Upper lobe of right lung (tissue), 1 donor: ENCODE measurements around the gene HOXB8. TPM values are rescaled to one million over a fixed set of nuclear protein-coding genes. Genes with fewer than 3 reads are reported as not detected.

ENCODE experiments used
- ATAC-seq: fragments of 200-7000 bp; cut with Tn5 transposase; one replicate; pipeline ENCODE4 v1.9.1; 2020; ENCODE audit warnings: mild to moderate bottlenecking, moderate library complexity
- DNase-seq: peaks from one replicate; pipeline ENCODE4 v3.0.0-alpha.2; 2020
- H3K27ac ChIP-seq: fragments of 200-600 bp; one replicate; pipeline ENCODE4 v1.8.0; 2022
- H3K27me3 ChIP-seq: fragments of 200-600 bp; one replicate; pipeline ENCODE4 v1.8.0; 2022; ENCODE audit warnings: mild to moderate bottlenecking
- H3K36me3 ChIP-seq: fragments of 200-600 bp; one replicate; pipeline ENCODE4 v1.8.0; 2022
- H3K4me1 ChIP-seq: fragments of 200-600 bp; one replicate; pipeline ENCODE4 v1.8.0; 2022
- H3K4me3 ChIP-seq: fragments of 200-600 bp; one replicate; pipeline ENCODE4 v1.8.0; 2022; ENCODE audit warnings: mild to moderate bottlenecking
- H3K9me3 ChIP-seq: fragments of 200-600 bp; one replicate; pipeline ENCODE4 v1.8.0; 2022
- intact Hi-C: fragments of 100-400 bp; cut with DNase I; formaldehyde crosslinking; loops from one replicate; pipeline ENCODE4 v1.11.0; 2022
- total RNA-seq: library from RNA; stranded (reverse); fragmentation: NEBNext Ultra II Directional; extraction: Animal tissue kit (Norgen Biotek cat#: 25700); gene quantifications from one replicate; pipeline ENCODE4 v1.2.1, GENCODE V29; 2021
- TF ChIP-seq, protein P1 (sequence below): fragments of 200-600 bp; IDR thresholded peaks from one replicate; pipeline ENCODE4 v1.8.0; 2022; ENCODE audit warnings: antibody characterized with exemption
- donor health status: DM: no; HTN: yes; CAD: no; lungs with severe emphysema.

HOXB8 gene
- total RNA-seq, 1 donor from 2014 or later = 1.0 TPM

- intact Hi-C loops = loop anchor here (5.0 kb wide), 1 partner anchor 238 kb away; no protein-coding TSS in a partner anchor
- peak overlapping the region; percentile 85 for H3K27ac ChIP-seq
- ATAC-seq (no peak), DNase-seq (no peak)
- H3K9me3 ChIP-seq = no peaks in the 10 kb centered on the region
- TF ChIP-seq, protein P1, sequence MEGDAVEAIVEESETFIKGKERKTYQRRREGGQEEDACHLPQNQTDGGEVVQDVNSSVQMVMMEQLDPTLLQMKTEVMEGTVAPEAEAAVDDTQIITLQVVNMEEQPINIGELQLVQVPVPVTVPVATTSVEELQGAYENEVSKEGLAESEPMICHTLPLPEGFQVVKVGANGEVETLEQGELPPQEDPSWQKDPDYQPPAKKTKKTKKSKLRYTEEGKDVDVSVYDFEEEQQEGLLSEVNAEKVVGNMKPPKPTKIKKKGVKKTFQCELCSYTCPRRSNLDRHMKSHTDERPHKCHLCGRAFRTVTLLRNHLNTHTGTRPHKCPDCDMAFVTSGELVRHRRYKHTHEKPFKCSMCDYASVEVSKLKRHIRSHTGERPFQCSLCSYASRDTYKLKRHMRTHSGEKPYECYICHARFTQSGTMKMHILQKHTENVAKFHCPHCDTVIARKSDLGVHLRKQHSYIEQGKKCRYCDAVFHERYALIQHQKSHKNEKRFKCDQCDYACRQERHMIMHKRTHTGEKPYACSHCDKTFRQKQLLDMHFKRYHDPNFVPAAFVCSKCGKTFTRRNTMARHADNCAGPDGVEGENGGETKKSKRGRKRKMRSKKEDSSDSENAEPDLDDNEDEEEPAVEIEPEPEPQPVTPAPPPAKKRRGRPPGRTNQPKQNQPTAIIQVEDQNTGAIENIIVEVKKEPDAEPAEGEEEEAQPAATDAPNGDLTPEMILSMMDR = no peak
- H3K36me3 ChIP-seq = no peaks in the 10 kb centered on the region
- peak overlapping the region; percentile 55 for H3K4me3 ChIP-seq
- H3K27me3 ChIP-seq = peaks cover 73% of the 10 kb centered on the region
- H3K4me1 ChIP-seq = peaks cover 46% of the 10 kb centered on the region
Observed at GRCh38 chr17:48590607-48591161, 24.4 kb downstream of the HOXB8 start.

GRCh38 chr17:48589831-48590606 lies 25.1 kb downstream of the HOXB8 start, which contains the start of gene HOXB3:
Gene HOXB3, minus strand, starts transcription at chr17:48590241. Its CDS starts 37,767 bp downstream, at chr17:48552474.
- H3K36me3 ChIP-seq = no peaks in the 10 kb centered on the region
- no peak for DNase-seq
- H3K27me3 ChIP-seq = peaks cover 68% of the 10 kb centered on the region
- peaks cover 48% of the 10 kb centered on the region for H3K4me1 ChIP-seq
- TF ChIP-seq, protein P1 = no peak
- no peaks in the 10 kb centered on the region for H3K9me3 ChIP-seq
- no peak for ATAC-seq
- peak within 1 kb of the TSS; percentile 85 for H3K27ac ChIP-seq
- H3K4me3 ChIP-seq = peak within 1 kb of the TSS; percentile 55
- intact Hi-C loops = loop anchor here (5.0 kb wide), 1 partner anchor 238 kb away; no protein-coding TSS in a partner anchor

- H3K27me3 ChIP-seq = peaks cover 64% of the 10 kb centered on the region
- TF ChIP-seq, protein P1 = no peak
- DNase-seq (no peak), ATAC-seq (no peak)
- peak overlapping the region; percentile 85 for H3K27ac ChIP-seq
- peak overlapping the region; percentile 55 for H3K4me3 ChIP-seq
- no peaks in the 10 kb centered on the region for H3K36me3 ChIP-seq
- H3K4me1 ChIP-seq = peaks cover 45% of the 10 kb centered on the region
- intact Hi-C loops = no loop called here
- H3K9me3 ChIP-seq = no peaks in the 10 kb centered on the region
Observed at GRCh38 chr17:48589060-48589830, 25.8 kb downstream of the HOXB8 start.

- Histone ChIP-seq H3K4me1 (peaks cover 41% of the 10 kb centered on the region), H3K27me3 (peaks cover 67% of the 10 kb centered on the region), H3K27ac (peak overlapping the region; percentile 85)
Observed at GRCh38 chr17:48588528-48588927, 26.6 kb downstream of the HOXB8 start.

DNA sequence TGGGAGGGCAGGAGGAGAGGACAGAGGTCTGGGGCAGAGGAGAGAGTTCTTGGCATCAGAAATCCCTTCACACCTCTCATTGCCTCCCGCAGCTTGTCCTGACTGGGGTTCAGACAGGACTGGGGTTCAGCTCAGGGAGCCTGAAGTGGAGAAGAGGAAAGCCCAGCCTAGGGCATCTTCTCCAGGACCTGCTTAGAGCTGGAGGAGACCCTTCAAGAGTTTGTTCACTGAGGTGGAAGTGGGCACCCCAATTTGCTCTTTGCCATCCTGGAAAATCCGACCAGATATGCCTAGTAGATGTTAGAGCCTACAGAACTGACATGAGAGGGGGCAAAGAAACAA lies 27.0 kb downstream of the HOXB8 start:
- intact Hi-C loops = no loop called here
- ATAC-seq (no peak), DNase-seq (peak; percentile 23)
- Histone ChIP-seq H3K36me3 (no peaks in the 10 kb centered on the region), H3K4me1 (peaks cover 37% of the 10 kb centered on the region), H3K4me3 (peak overlapping the region; percentile 55), H3K27me3 (peaks cover 67% of the 10 kb centered on the region), H3K27ac (peak overlapping the region; percentile 85), H3K9me3 (no peaks in the 10 kb centered on the region)
- TF ChIP-seq, protein P1 = no peak

More at GRCh38 chr17:48588528-48588927, 26.6 kb downstream of the HOXB8 start:
- no peaks in the 10 kb centered on the region for H3K36me3 ChIP-seq
- DNase-seq = no peak
- no peak for ATAC-seq
- H3K4me3 ChIP-seq = peak overlapping the region; percentile 55
- intact Hi-C loops = no loop called here
- TF ChIP-seq, protein P1 = no peak
- H3K9me3 ChIP-seq = no peaks in the 10 kb centered on the region
